Activated CD4-positive, alpha-beta T cell treated with anti-CD3 and anti-CD28 coated beads, Interleukin-2, amount 10 ng/mL, durations not matched to agents 7 days and 5 days (primary cell): ENCODE measurements around the gene ZNF530. TPM values are rescaled to one million over a fixed set of nuclear protein-coding genes. Genes with fewer than 3 reads are reported as not detected.

Source experiments
- CTCF ChIA-PET: fragments of 350-600 bp; sonication (Branson Sonifier 250); formaldehyde crosslinking; loops from one replicate; lab custom pipeline; 2021; ENCODE audit warnings: antibody characterized with exemption; lab: Charles Lee
- POLR2A ChIA-PET: fragments of 350-600 bp; sonication (Branson Sonifier 250); formaldehyde crosslinking; loops from one replicate; lab custom pipeline; 2021; ENCODE audit warnings: antibody characterized with exemption; lab: Charles Lee
- DNase-seq: peaks from one replicate; pipeline ENCODE4 v3.0.0-alpha.2; 2020
- H3K27ac Mint-ChIP-seq: one replicate; pipeline ENCODE4 v1.8.0; 2021; ENCODE audit warnings: mild to moderate bottlenecking, moderate library complexity, mixed read lengths
- H3K27me3 Mint-ChIP-seq: one replicate; pipeline ENCODE4 v1.8.0; 2021; ENCODE audit warnings: mixed read lengths
- H3K36me3 Mint-ChIP-seq: one replicate; pipeline ENCODE4 v1.8.0; 2021; ENCODE audit warnings: low read depth, mixed read lengths
- H3K4me1 Mint-ChIP-seq: one replicate; pipeline ENCODE4 v1.8.0; 2021; ENCODE audit warnings: mixed read lengths
- H3K4me3 Mint-ChIP-seq: one replicate; pipeline ENCODE4 v1.8.0; 2021; ENCODE audit warnings: mild to moderate bottlenecking, moderate library complexity, mixed read lengths
- H3K9me3 Mint-ChIP-seq: one replicate; pipeline ENCODE4 v1.8.0; 2021; ENCODE audit warnings: mixed read lengths
- total RNA-seq, 2 experiments: library from RNA; stranded (reverse); gene quantifications; one replicate each; pipeline ENCODE4 v1.2.3, GENCODE V29; 2021

The ZNF530 gene
- total RNA-seq = 10 to 100 TPM; 10.3 to 12.1 TPM

DNA sequence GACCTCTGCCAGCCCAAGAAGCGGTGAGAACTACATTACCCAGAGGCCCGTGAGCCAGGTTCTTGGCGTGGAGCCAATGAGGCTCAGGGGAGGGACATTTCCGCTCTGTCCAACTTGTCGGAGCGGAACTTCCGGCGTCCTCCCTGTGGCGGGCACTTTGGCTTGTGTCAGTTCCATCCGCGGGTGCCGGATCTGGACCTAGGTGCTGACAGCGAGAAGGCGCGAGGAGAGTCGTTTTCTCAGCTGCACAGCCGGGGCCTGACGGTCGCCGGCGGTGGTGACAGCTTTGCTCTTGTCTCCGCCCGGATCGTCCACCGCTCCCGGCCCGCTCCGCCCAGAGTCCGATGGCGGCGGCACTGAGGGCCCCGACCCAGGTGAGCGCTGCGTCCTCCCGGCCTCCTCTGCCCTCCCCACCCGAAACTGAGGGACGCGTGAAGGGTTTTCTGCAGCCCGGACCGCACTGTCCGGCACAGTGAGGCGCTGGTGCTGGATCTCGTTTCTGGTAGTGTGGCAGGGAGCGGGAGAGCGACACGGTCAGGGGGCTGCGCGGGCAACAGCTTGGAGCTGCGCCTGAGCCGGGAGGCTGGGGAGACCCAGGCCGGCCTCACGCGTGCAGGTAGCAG lies at the start of gene ZNF530:
TSS of gene ZNF530 (plus strand) at position 125 of the 623 bp plus-strand sequence. CDS start 4,461 bp downstream, outside the sequence.
- H3K4me3 Mint-ChIP-seq = peak within 1 kb of the TSS; percentile 81
- H3K36me3 Mint-ChIP-seq = peaks cover 44% of the 10 kb centered on the region
- peaks cover 21% of the 10 kb centered on the region for H3K4me1 Mint-ChIP-seq
- peak within 1 kb of the TSS; percentile 85 for H3K27ac Mint-ChIP-seq
- peaks cover 56% of the 10 kb centered on the region for H3K9me3 Mint-ChIP-seq
- POLR2A ChIA-PET = no interaction called here
- H3K27me3 Mint-ChIP-seq = no peaks in the 10 kb centered on the region
- DNase-seq = peak; percentile 91
- CTCF ChIA-PET = no interaction called here

DNA sequence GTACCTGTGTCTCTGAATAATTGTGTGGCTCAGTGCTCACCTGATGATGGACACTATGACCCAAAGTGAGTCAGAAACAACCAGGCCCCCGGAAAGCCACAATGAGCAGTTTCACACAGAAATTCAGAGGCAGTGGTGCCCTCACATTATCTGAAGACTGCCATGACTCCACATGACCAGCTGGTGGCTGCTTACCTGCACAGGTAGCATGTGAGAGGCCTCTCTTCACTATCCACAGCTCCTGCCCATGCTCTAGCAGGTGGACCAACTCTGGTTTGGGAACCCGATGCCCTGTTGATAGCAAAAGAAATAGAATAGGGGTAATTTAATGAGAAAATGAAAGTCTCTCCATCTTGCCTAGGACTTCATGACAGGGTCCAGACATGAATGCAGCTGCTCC lies 47.3 kb upstream of the ZNF530 start:
- no peak overlapping the region for H3K4me3 Mint-ChIP-seq
- H3K4me1 Mint-ChIP-seq = no peaks in the 10 kb centered on the region
- no peak for DNase-seq
- H3K9me3 Mint-ChIP-seq = peaks cover 79% of the 10 kb centered on the region
- H3K27me3 Mint-ChIP-seq = no peaks in the 10 kb centered on the region
- ChIA-PET POLR2A (no interaction called here), CTCF (interaction anchor here (1.0 to 1.2 kb wide), 2 partner anchors 26 to 75 kb away, joined by 3 read pairs; partner anchors contain the start of genes ZNF416 and ZNF772)
- peaks cover 99% of the 10 kb centered on the region for H3K36me3 Mint-ChIP-seq
- H3K27ac Mint-ChIP-seq = no peak overlapping the region

DNA sequence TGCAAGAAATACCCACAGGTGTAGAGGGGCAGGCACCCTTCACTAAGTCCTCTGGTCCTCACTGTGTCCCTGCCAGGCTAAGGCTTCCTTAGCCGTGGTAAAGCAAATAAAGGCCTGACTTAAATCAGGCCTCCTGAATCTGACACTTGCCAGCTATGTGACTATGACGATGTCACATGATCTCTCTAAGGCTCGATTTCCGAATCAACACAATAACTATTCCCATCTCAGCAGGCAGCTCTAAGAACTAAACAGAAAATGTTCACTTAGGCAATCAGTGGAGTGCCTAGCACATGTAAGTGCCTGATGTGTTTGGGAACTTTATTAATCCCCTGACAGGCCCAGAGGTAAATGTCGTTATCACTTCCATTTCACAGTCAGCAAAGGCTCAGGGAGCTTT lies 42.0 kb upstream of the ZNF530 start:
- ChIA-PET POLR2A (no interaction called here), CTCF (interaction anchor here (0.9 kb wide), 1 partner anchor 58 kb away, joined by 3 read pairs; the partner anchor contains the start of gene ZNF773)
- Mint-ChIP-seq H3K4me3 (no peak overlapping the region), H3K9me3 (peaks cover 46% of the 10 kb centered on the region), H3K36me3 (peaks cover 73% of the 10 kb centered on the region), H3K27me3 (no peaks in the 10 kb centered on the region), H3K4me1 (peaks cover 31% of the 10 kb centered on the region), H3K27ac (no peak overlapping the region)
- no peak for DNase-seq

DNA sequence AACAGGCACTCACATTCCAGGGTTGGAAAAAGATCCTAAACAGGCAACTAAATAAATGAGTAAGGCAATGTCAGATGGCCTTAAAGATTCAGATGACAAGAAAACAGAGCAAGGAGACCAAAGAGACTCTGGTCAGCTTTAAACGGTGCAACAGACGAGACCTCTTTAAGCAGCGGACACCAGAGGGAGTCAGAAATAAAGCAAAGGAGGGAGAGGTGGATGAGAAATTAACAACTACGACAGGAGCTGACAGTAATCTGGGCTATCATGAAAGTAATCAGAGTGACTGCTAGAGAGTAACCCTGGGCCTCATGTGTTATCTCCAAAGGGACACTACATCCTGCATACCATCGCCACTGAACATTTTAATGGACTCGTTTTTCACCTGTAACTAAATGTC lies 41.2 kb upstream of the ZNF530 start:
- ChIA-PET CTCF (interaction anchor here (0.9 kb wide), 1 partner anchor 59 kb away, joined by 3 read pairs; the partner anchor contains the start of gene ZNF773), POLR2A (interaction anchor here (0.6 kb wide), 1 partner anchor 727 kb away, joined by 4 read pairs; no protein-coding TSS in a partner anchor)
- peaks cover 65% of the 10 kb centered on the region for H3K36me3 Mint-ChIP-seq
- H3K4me3 Mint-ChIP-seq = peak overlapping the region; percentile 93
- H3K4me1 Mint-ChIP-seq = peaks cover 31% of the 10 kb centered on the region
- peak overlapping the region; percentile 95 for H3K27ac Mint-ChIP-seq
- no peak for DNase-seq
- H3K27me3 Mint-ChIP-seq = no peaks in the 10 kb centered on the region
- H3K9me3 Mint-ChIP-seq = peaks cover 47% of the 10 kb centered on the region

DNA sequence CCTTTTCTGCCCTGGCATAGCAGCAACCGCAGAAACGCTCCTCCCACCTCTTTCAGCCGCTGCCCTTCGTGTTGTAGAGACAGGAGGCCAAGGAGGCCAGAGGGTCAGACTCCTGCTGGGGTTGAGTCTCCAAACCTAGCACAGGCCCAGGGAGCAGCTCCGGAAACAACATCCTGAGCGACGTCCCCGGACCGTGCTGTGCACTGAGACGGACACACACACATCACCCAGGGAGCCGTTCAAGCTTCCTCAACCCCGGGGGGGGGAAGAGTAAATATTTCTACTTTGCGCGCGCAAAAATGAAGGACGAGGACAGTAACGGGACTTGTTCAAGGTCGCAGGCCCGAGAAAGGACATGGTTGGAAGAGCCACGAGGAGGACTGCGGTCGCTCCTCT lies 40.7 kb upstream of the ZNF530 start:
- DNase-seq = peak; percentile 20
- POLR2A ChIA-PET = interaction anchor here (0.6 kb wide), 1 partner anchor 727 kb away, joined by 4 read pairs; no protein-coding TSS in a partner anchor
- Mint-ChIP-seq H3K36me3 (peaks cover 62% of the 10 kb centered on the region), H3K4me1 (peaks cover 31% of the 10 kb centered on the region), H3K27ac (peak overlapping the region; percentile 95), H3K9me3 (peaks cover 47% of the 10 kb centered on the region), H3K4me3 (peak overlapping the region; percentile 93), H3K27me3 (no peaks in the 10 kb centered on the region)
- CTCF ChIA-PET = no interaction called here

DNA sequence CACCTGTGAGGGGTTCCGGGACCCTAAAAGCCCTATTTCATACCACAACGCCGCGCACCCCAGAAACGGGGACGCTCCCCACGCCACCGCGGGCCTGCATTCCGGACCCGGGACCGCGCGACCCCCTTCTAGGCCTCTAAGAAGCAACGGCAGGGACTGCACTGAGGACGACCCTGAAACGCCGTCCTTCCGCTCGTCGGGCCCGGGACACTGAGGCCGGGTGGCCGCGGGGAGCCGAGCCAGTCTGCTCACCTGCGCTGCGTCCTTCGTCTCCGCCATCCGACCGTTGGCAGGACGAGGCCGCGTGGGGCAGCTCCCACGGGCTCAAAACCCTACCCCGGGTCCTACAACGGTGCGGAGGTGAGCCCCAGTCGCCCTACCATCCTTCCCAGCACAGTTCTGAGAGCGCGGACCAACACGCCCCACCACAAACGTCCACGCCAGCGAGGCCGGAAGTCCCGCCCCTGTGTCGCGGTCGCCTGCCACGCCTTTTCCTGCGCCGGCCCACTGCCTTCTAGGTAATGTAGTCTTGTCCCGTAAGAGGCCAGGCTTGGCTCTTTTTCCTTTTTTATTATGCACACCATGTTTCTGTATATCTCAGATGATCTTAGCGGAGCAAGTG lies 40.2 kb upstream of the ZNF530 start, which contains the start of gene ZNF550:
TSS of gene ZNF550 (minus strand) at position 460 of the 622 bp plus-strand sequence. CDS start at position 279, 181 bp downstream.
- peaks cover 42% of the 10 kb centered on the region for H3K9me3 Mint-ChIP-seq
- no peaks in the 10 kb centered on the region for H3K27me3 Mint-ChIP-seq
- peak; percentile 89 for DNase-seq
- peaks cover 31% of the 10 kb centered on the region for H3K4me1 Mint-ChIP-seq
- CTCF ChIA-PET = no interaction called here
- peak within 1 kb of the TSS; percentile 93 for H3K4me3 Mint-ChIP-seq
- POLR2A ChIA-PET = no interaction called here
- peak within 1 kb of the TSS; percentile 95 for H3K27ac Mint-ChIP-seq
- peaks cover 57% of the 10 kb centered on the region for H3K36me3 Mint-ChIP-seq

DNA sequence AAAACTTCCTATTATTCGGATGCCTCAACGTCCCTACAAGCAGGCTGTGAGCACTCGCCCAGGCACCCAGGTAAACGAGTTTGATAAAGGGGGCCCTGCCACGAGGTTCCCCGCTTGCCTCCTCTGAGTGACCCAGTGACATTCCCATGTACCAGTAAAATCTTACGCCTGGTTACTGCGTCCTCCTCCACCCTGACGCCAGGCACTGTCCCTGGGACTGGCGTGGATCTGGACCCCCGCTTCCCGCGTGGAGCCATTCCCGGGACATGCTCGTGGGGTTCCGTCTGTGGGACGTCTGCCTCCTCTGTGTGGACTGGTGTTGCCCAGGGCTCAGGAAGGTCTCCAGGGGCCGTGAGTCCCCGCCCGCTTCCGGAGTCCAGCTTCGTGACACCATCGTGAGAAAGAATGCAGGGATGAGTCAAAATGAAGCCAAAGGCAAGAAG lies 39.6 kb upstream of the ZNF530 start:
- peak overlapping the region; percentile 93 for H3K4me3 Mint-ChIP-seq
- no peak for DNase-seq
- H3K4me1 Mint-ChIP-seq = peaks cover 31% of the 10 kb centered on the region
- H3K36me3 Mint-ChIP-seq = peaks cover 51% of the 10 kb centered on the region
- peak overlapping the region; percentile 95 for H3K27ac Mint-ChIP-seq
- CTCF ChIA-PET = no interaction called here
- no peaks in the 10 kb centered on the region for H3K27me3 Mint-ChIP-seq
- peaks cover 42% of the 10 kb centered on the region for H3K9me3 Mint-ChIP-seq
- POLR2A ChIA-PET = no interaction called here

DNA sequence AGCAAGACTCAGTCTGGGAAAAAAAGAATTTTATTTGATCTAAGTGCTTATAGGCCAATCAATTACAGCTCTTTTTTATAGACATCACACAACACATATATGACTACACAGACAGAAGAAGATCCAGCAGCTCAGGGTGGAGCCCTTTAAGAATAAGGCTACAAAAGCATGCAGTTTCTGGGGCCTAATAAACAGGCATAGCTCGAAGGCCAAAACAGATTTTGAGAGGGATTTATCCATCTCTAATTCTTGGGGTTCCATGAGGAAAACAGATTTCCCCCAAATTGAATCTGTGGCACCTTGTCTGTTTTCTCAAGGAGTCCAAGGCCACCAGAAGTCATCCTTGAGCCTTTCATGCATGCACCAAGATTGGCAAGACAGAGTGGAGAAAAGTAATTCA lies 36.1 kb upstream of the ZNF530 start:
- POLR2A ChIA-PET = no interaction called here
- H3K9me3 Mint-ChIP-seq = peaks cover 60% of the 10 kb centered on the region
- H3K4me3 Mint-ChIP-seq = no peak overlapping the region
- CTCF ChIA-PET = no interaction called here
- no peak overlapping the region for H3K27ac Mint-ChIP-seq
- H3K36me3 Mint-ChIP-seq = peaks cover 32% of the 10 kb centered on the region
- DNase-seq = no peak
- no peaks in the 10 kb centered on the region for H3K27me3 Mint-ChIP-seq
- H3K4me1 Mint-ChIP-seq = peaks cover 22% of the 10 kb centered on the region

DNA sequence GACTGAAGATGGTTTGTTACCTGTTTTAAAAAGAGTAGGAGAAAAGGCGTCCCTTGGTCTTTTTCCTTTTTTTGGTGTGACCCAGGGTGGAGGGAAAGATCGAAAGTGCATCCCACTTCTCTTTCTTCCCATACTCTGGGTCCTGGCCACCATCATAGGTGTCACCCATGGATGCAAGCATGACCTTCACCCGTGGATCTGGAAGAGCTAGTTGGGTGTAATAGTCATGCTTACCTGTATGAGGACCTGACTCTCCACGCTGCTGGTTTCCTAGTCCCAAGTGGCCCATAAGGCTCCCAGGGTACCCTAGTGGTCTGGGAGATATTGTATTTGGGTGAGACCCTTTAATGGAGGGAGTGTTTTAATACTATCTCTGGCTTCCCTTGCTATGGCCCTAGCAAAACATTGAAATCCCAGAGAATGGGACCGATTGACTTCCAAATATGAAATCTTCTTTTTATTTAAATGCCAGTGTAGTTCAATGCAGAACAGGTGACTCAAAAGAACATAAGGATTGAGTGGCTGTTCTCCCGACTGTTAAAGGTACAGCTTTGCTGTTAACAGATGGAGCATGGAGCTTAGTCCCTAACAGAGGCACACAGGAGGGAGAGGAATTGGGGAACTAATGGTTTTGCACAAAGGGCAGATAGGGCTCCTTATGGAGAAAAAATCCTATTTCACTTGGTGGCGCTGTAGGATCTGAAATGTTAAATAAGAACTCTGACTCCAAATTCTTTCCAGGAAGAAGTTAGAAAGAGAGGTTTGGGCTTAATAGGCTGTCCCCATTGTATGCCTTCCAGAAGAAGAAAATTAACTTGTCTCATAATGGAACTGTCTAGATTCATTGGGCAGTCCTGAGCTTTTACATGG lies 33.1 kb upstream of the ZNF530 start:
- POLR2A ChIA-PET = interaction anchor here (0.7 kb wide), 1 partner anchor 67 kb away, joined by 4 read pairs; the partner anchor contains the start of gene ZNF773
- peaks cover 72% of the 10 kb centered on the region for H3K9me3 Mint-ChIP-seq
- DNase-seq = no peak
- H3K36me3 Mint-ChIP-seq = peaks cover 23% of the 10 kb centered on the region
- H3K4me3 Mint-ChIP-seq = no peak overlapping the region
- H3K4me1 Mint-ChIP-seq = no peaks in the 10 kb centered on the region
- no peak overlapping the region for H3K27ac Mint-ChIP-seq
- H3K27me3 Mint-ChIP-seq = no peaks in the 10 kb centered on the region
- CTCF ChIA-PET = no interaction called here

DNA sequence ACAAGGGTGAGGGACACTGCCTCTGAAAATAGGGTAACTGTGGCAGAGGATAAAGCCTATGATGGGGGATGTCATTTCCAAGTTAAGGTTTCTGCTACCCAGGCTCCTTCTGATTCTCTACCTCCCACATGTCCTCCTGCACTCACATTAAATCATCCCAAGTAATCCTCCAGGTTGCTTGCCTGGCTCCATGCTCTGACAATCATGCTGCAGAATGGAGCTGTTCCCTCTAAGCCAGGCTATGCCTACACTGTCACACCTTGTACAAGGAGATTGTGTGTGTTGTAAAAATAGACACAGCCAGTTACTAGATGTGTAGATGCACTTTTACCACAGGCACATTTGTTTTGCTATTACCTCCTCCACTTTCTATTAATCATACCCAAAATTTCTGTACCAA lies 29.0 kb upstream of the ZNF530 start:
- H3K9me3 Mint-ChIP-seq = peaks cover 81% of the 10 kb centered on the region
- POLR2A ChIA-PET = no interaction called here

DNA sequence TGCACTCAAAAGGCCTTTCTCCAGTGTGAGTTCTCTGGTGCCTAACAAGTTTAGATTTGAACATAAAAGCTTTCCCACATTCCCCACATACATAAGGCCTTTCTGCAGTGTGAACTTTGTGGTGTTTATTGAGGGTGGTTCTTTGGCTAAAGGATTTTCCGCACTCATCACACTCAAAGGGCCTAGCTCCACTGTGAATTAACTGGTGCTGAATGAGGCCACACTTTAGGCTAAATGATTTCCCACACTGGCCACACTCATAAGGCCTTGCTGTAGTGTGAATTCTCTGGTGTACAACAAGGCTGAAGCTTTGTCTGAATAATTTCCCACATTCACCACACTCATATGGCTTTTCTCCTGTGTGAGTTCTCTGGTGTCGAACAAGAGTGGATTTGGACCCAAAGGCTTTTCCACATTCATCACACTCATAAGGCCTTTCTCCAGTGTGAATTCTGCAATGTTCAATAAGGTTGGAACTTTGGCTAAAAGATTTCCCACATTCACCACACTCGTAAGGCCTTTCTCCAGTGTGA lies 27.2 kb upstream of the ZNF530 start:
- Mint-ChIP-seq H3K9me3 (peaks cover 79% of the 10 kb centered on the region), H3K27me3 (no peaks in the 10 kb centered on the region), H3K27ac (no peak overlapping the region), H3K4me3 (no peak overlapping the region), H3K4me1 (peaks cover 9% of the 10 kb centered on the region), H3K36me3 (peaks cover 63% of the 10 kb centered on the region)
- DNase-seq = no peak
- POLR2A ChIA-PET = no interaction called here
- CTCF ChIA-PET = no interaction called here

More for the DNA sequence above, 29.0 kb upstream of the ZNF530 start:
- H3K27me3 Mint-ChIP-seq = no peaks in the 10 kb centered on the region
- no peak overlapping the region for H3K4me3 Mint-ChIP-seq
- H3K4me1 Mint-ChIP-seq = no peaks in the 10 kb centered on the region
- no peak for DNase-seq
- peaks cover 59% of the 10 kb centered on the region for H3K36me3 Mint-ChIP-seq
- H3K27ac Mint-ChIP-seq = no peak overlapping the region
- CTCF ChIA-PET = interaction anchor here (0.6 kb wide), 1 partner anchor 461 kb away, joined by 4 read pairs; no protein-coding TSS in a partner anchor

DNA sequence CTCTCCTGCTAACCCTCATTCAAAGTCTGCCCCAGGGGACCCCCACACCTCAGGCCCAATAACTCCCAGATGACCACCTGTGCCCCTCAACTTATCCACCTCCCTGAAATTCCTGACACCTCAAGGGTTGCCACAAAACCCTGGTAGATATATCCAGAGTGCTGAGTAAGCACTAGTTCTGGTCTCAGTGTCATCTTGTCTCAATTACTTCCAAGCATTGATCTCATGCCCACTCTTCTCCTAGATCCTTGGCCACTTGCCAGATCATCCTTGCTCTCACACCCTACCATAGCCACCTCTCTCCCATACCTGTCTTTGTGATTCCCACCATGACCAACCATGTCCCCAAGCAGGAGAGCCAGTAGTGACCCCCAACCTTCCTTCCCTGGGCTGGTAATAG lies 23.0 kb upstream of the ZNF530 start:
- H3K36me3 Mint-ChIP-seq = peaks cover 79% of the 10 kb centered on the region
- no peak overlapping the region for H3K4me3 Mint-ChIP-seq
- H3K4me1 Mint-ChIP-seq = peaks cover 23% of the 10 kb centered on the region
- no peaks in the 10 kb centered on the region for H3K27me3 Mint-ChIP-seq
- no peak overlapping the region for H3K27ac Mint-ChIP-seq
- POLR2A ChIA-PET = no interaction called here
- CTCF ChIA-PET = no interaction called here
- H3K9me3 Mint-ChIP-seq = peaks cover 74% of the 10 kb centered on the region
- DNase-seq = no peak
